Upper lobe of left lung (tissue), 6 donors: ENCODE data around the gene DPM2. TPM values are rescaled to one million over a fixed set of nuclear protein-coding genes. Genes with fewer than 3 reads are reported as not detected.
A peak's percentile ranks its signal among the peaks of the same experiment; 100 is the strongest.

Experiments
- ATAC-seq, 2 donors: fragments of 200-7000 bp; cut with Tn5 transposase; one replicate each; pipeline ENCODE4 v1.9.1; 2022; ENCODE audit warnings: mild to moderate bottlenecking in 2 of 2, moderate library complexity in 2 of 2; ENCODE audit not compliant: low FRiP score in 2 of 2
- DNase-seq, 2 donors: peaks; one replicate each; pipeline ENCODE4 v3.0.0-alpha.2; 2019 to 2020
- H3K27ac ChIP-seq, 4 donors: fragments of 200-600 bp; sonication (generic); one replicate each; pipeline ENCODE4 v1.5.1; 2016 to 2019
- H3K27me3 ChIP-seq, 4 donors: fragments of 200-600 bp; sonication (generic); one replicate each; pipeline ENCODE4 v1.5.1; 2017 to 2019
- H3K36me3 ChIP-seq, 4 donors: fragments of 200-600 bp; sonication (generic); one replicate each; pipeline ENCODE4 v1.5.1; 2016 to 2019
- H3K4me1 ChIP-seq, 4 donors: fragments of 200-600 bp; sonication (generic); one replicate each; pipeline ENCODE4 v1.5.1; 2018 to 2019
- H3K4me3 ChIP-seq, 4 donors: fragments of 200-600 bp; sonication (generic); one replicate each; pipeline ENCODE4 v1.5.1; 2017 to 2019; ENCODE audit warnings: mild to moderate bottlenecking in 2 of 4, moderate library complexity in 1 of 4
- H3K9me3 ChIP-seq, 4 donors: fragments of 200-600 bp; sonication (generic); one replicate each; pipeline ENCODE4 v1.5.1; 2018 to 2019
- EP300 ChIP-seq, 4 donors: sonication (generic); formaldehyde crosslinking; IDR thresholded peaks; one replicate each; pipeline ENCODE4 v1.5.1; 2017; ENCODE audit warnings: antibody characterized with exemption in 4 of 4, control low read depth in 2 of 4
- POLR2A ChIP-seq, 4 donors: fragments of 450-650 bp; IDR thresholded peaks; one replicate each; pipeline ENCODE4 v1.5.1; 2016 to 2017; ENCODE audit warnings: antibody characterized with exemption in 4 of 4, mild to moderate bottlenecking in 2 of 4
- POLR2AphosphoS5 ChIP-seq, 2 donors: sonication (generic); formaldehyde crosslinking; IDR thresholded peaks; one replicate each; pipeline ENCODE4 v1.5.1; 2017; ENCODE audit warnings: antibody characterized with exemption in 2 of 2
- WGBS, 2 donors: methylation state at CpG; one replicate each; pipeline ENCODE4 v1.1.5; 2017 to 2018; 5-methylcytosine and 5-hydroxymethylcytosine counted together
- total RNA-seq, 6 donors: library from RNA; depleted of rRNA in 4 of 6; stranded (reverse); fragments of >200 nt in 4 of 6; gene quantifications; one replicate each; pipeline versions ENCODE4 v1.1.0 to v1.2.1, GENCODE V29; 2016 to 2021
- TF ChIP-seq, protein P1 (sequence below), 6 experiments: fragments of 450-650 bp in 4 of 6; fragments of 200-600 bp in 2 of 6; sonication (generic) in 2 of 6; IDR thresholded peaks; one replicate each; pipeline ENCODE4 v1.5.1; 2016 to 2019; ENCODE audit warnings: antibody characterized with exemption in 6 of 6
- donor health status: DM: no; HTN: no; CAD: no; lungs with moderate emphysema.
- donor health status: DM: no; HTN: yes; CAD: no; lungs with severe emphysema.

The DPM2 gene
- total RNA-seq, 6 donors from 2014 or later, result 20.1 to 40.7 (median 25.6) TPM

DNA sequence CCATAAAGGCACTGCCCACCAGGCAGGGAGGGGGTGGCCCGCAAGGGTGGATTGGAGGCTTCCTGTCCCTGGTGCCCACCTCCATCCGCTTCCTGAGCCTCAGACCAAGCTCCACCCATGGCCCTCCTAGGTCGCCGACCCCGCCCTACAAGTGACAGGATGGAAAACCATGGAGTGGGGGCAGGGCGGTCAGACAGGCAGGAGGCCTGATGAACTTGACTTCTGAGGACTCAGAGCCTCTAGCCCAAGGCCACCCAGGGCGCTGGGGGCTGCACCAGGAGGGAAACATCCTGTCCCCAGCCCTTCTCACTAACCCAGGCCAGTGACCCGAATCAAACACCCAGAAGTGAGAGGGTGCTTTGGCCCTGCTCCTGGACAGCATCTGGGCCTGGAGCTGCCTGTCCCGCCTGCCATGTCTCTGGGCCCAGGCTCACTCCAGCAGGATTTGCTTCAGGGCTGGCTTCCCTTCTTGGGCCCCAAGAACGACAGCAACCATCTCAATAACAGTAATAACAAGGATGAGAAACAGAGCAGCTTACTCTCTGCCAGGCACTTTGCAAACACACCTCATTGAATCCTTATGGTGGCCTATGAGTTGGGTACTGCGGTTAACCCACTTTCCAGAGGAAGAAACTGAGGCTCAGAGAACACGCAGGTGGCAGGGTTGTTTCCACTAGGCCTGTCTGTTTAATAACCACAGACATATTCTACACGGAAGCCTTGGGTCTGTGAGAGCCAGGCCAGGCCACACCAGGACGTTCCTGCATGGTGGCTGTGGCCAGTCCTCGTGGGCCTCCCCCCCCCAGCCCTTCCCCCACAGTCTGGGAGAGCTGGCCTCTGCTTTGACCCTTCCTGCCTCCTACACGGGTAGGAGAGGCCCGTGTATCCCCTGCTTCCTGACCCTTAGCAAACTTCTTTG, 33.8 kb downstream of the DPM2 start:
- Histone ChIP-seq H3K27me3 (no peaks in the 10 kb centered on the region), H3K4me3 (peak overlapping the region in 2 of 4 donors; percentile 30 to 31), H3K9me3 (no peaks in the 10 kb centered on the region), H3K27ac (peak overlapping the region; percentile 86 to 94 (median 88)), H3K4me1 (peaks cover 74 to 81% (median 79%) of the 10 kb centered on the region in 4 donors), H3K36me3 (peaks cover 0 to 11% (median 6%) of the 10 kb centered on the region in 4 donors)
- ATAC-seq (peak in 1 of 2 donors; percentile 64), DNase-seq (peak; percentile 74 to 91)
- peak; percentile 79 to 84 for TF ChIP-seq POLR2AphosphoS5 (IDR thresholded peaks at IDR 0.05)
- TF ChIP-seq, protein P1, sequence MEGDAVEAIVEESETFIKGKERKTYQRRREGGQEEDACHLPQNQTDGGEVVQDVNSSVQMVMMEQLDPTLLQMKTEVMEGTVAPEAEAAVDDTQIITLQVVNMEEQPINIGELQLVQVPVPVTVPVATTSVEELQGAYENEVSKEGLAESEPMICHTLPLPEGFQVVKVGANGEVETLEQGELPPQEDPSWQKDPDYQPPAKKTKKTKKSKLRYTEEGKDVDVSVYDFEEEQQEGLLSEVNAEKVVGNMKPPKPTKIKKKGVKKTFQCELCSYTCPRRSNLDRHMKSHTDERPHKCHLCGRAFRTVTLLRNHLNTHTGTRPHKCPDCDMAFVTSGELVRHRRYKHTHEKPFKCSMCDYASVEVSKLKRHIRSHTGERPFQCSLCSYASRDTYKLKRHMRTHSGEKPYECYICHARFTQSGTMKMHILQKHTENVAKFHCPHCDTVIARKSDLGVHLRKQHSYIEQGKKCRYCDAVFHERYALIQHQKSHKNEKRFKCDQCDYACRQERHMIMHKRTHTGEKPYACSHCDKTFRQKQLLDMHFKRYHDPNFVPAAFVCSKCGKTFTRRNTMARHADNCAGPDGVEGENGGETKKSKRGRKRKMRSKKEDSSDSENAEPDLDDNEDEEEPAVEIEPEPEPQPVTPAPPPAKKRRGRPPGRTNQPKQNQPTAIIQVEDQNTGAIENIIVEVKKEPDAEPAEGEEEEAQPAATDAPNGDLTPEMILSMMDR (IDR thresholded peaks at IDR 0.05), result no peak
- TF ChIP-seq EP300 (IDR thresholded peaks at IDR 0.05), result peak in 2 of 4 donors; percentile 44 to 64
- peak in 1 of 4 donors; percentile 71 for TF ChIP-seq POLR2A (IDR thresholded peaks at IDR 0.05)
- WGBS, 2 donors, result 22 to 28% methylated on average over 3 to 17 of the region's 17 CpGs

DNA sequence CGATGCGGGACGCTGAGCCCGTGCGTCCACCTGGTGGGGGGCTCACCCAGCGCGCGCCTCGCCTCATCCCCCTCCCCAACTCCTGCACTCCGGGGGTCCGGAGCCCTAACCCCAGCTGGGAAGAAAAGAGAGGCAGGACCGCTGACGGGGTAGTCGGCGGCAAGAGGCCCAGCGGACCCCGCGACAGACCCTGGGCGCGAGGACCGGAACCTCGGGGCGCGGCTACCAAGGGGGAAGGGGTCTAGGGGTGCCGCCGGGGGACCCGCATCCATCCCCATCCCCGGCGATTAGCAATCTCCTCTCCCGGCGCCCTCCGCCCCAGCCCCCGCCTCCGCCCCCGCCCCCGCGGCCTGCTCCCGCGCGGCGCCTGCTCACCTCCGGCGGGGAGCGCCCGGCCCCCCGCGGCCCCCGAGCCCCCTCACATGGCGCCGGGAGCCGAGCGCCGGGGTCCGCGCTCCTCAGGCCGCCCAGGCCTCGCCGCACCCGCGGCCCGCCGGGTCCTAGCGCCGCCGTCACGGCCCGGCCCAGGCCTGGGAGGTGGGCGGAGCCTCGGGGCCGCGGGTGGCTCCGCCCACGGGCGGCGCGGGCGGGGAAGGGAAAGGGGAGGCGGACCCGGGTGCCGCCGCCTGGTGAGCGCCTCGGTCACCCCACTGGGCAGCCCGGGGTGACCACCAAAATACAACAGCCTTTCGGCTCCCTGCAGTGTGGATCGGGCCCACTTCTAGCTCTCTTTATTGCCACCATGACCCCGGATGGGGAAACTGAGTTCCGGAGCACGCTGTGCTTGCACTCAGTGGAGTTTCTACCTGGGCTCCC, 38.3 kb downstream of the DPM2 start, which contains the start of gene ST6GALNAC6:
ST6GALNAC6 (minus strand) TSS at position 476 of the 816 bp plus-strand sequence. CDS start 1,622 bp downstream, outside the sequence.
- DNase-seq (peak; percentile 81 to 97), ATAC-seq (peak; percentile 79 to 90)
- H3K4me3 ChIP-seq, result peak within 1 kb of the TSS; percentile 90 to 98 (median 94)
- 1 to 9% methylated on average over 4 to 14 of the region's 89 CpGs for WGBS, 2 donors
- peaks cover 70 to 77% (median 72%) of the 10 kb centered on the region in 4 donors for H3K4me1 ChIP-seq
- no peaks in the 10 kb centered on the region for H3K27me3 ChIP-seq
- peak within 1 kb of the TSS; percentile 92 to 98 (median 95) for H3K27ac ChIP-seq
- H3K9me3 ChIP-seq, result no peaks in the 10 kb centered on the region
- H3K36me3 ChIP-seq, result peaks cover 14 to 24% (median 21%) of the 10 kb centered on the region in 4 donors
- TF ChIP-seq, protein P1 (IDR thresholded peaks at IDR 0.05), result peak in 2 of 6 experiments; percentile 10 to 13
- TF ChIP-seq POLR2A (IDR thresholded peaks at IDR 0.05), result peak in 2 of 4 donors; percentile 48 to 59
- no peak for TF ChIP-seq EP300 (IDR thresholded peaks at IDR 0.05)
- peak in 1 of 2 donors; percentile 43 for TF ChIP-seq POLR2AphosphoS5 (IDR thresholded peaks at IDR 0.05)

DNA sequence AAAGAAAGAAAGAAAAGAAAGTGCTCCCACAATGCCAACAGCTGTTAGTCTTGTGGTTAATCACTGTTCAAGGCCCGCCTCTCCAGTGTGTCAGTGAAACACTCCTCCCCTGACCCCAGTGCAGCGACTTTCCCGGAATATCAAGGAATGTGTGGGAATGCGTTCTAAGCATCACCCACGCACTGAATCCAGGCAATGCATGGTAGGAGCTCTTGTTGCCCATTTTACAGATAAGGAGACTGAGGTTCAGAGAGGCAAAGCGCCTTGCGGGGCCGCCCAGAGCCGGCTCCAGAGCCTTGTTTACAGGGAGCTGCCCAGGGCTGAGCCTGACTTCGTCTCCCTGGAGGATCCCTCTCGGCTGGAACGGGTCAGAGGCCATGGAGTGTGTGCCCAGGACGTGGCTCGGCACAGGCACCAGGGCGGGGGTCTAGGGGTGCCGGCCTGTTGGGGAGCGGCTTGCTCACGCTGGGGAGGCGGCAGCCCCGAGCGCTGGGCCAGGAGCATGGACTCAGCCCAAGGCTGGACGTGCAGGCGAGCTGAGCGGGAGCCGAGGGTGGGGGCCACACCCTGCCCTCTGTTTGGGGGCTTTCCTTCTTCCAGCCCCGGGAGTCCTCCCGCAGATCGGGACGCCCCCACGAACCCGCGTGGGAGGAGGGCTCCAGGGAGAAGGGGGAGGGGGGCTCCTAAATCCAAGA, 39.1 kb downstream of the DPM2 start:
- WGBS, 2 donors, result 14 to 29% methylated on average over 5 to 30 of the region's 32 CpGs

More for the DNA sequence above, 39.1 kb downstream of the DPM2 start:
- Histone ChIP-seq H3K9me3 (peaks cover 0 to 3% (median 0%) of the 10 kb centered on the region in 4 donors), H3K4me1 (peaks cover 62 to 70% (median 65%) of the 10 kb centered on the region in 4 donors), H3K36me3 (peaks cover 21 to 32% (median 28%) of the 10 kb centered on the region in 4 donors), H3K27ac (peak overlapping the region; percentile 92 to 98 (median 95)), H3K27me3 (no peaks in the 10 kb centered on the region), H3K4me3 (peak overlapping the region; percentile 90 to 98 (median 94))
- ATAC-seq (peak; percentile 8 to 79), DNase-seq (peak in 1 of 2 donors; percentile 89)
- TF ChIP-seq EP300 (IDR thresholded peaks at IDR 0.05) (peak in 2 of 4 donors; percentile 17 to 62), POLR2AphosphoS5 (IDR thresholded peaks at IDR 0.05) (peak; percentile 58 to 83), POLR2A (IDR thresholded peaks at IDR 0.05) (peak in 2 of 4 donors; percentile 15 to 26)
- TF ChIP-seq, protein P1 (IDR thresholded peaks at IDR 0.05), result no peak
